H1 (cell line): ENCODE results near the gene GPER1. TPM values are rescaled to one million over a fixed set of nuclear protein-coding genes. Genes with fewer than 3 reads are reported as not detected.

Experiments used
- ATF2 ChIP-seq: IDR thresholded peaks from 2 replicates; pipeline ENCODE4 v1.6.1; 2012; ENCODE audit warnings: low read length, inconsistent platforms
- BACH1 ChIP-seq: IDR thresholded peaks from 2 replicates; pipeline ENCODE4 v1.6.1; 2012; ENCODE audit warnings: low read length, improper control_type of control experiment
- CBX8 ChIP-seq: fragments of 300-800, 300-1000 bp; sonication (generic); IDR thresholded peaks from 2 replicates; pipeline ENCODE4 v1.7.1; 2016; ENCODE audit warnings: low read depth, low read length, borderline replicate concordance
- CHD7 ChIP-seq: fragments of 300-600 bp; sonication (generic); IDR thresholded peaks from 2 replicates; pipeline ENCODE4 v1.7.1; 2012; ENCODE audit warnings: low read length, moderate library complexity, mild to moderate bottlenecking, inconsistent platforms; ENCODE audit not compliant: insufficient replicate concordance
- CREB1 ChIP-seq: IDR thresholded peaks from 2 replicates; pipeline ENCODE4 v1.6.1; 2012; ENCODE audit warnings: inconsistent platforms
- GTF2F1 ChIP-seq: IDR thresholded peaks from 2 replicates; pipeline ENCODE4 v1.6.1; 2012; ENCODE audit warnings: low read depth, low read length, improper control_type of control experiment, borderline replicate concordance
- polyA plus RNA-seq, 7 experiments: library from polyadenylated mRNA; depleted of rRNA in 3 of 7; stranded (reverse) in 5 of 7; unstranded in 2 of 7; fragments of >200 nt in 5 of 7; fragments of 200-250 nt in 2 of 7; gene quantifications; 1 replicate in 5 of 7; 2 replicates in 1 of 7; 4 replicates in 1 of 7; pipeline versions ENCODE4 v1.2.1 to v1.2.3, GENCODE V29; 2011 to 2013; ENCODE audit warnings: missing spikeins in 2 of 7, mixed read lengths in 2 of 7
- total RNA-seq: library from RNA; stranded (reverse); fragmentation: NEBNext Ultra II Directional; extraction: Animal tissue kit (Norgen Biotek cat#: 25700); gene quantifications from 2 replicates; pipeline ENCODE4 v1.2.1, GENCODE V29; 2021

The GPER1 gene
- total and polyA plus RNA-seq, 2 of the 8 experiments (the other 6 are each of a cell fraction or from before 2014, with no cell fraction given) = 0.24 to 0.47 TPM

- TF ChIP-seq CREB1 (no peak), BACH1 (no peak), GTF2F1 (no peak), CHD7 (no peak), ATF2 (no peak), CBX8 (no peak)
These were observed 37.7 kb downstream of the GPER1 start (continued) for GRCh38 chr7:1125603-1125969.
